Measurements from ENCODE around the gene IGSF21.

The IGSF21 gene

GRCh38 chr1:18285538-18285924, 177.9 kb downstream of the IGSF21 start:
- DNase-seq (ENCODE audit: low read depth in 1 of 2, low spot score in 1 of 2), result no peak
- Histone ChIP-seq H3K27me3 (ENCODE audit: insufficient read depth, poor library complexity, severe bottlenecking) (no peaks in the 10 kb centered on the region), H3K4me3 (replicated peaks; ENCODE audit: insufficient read depth, low read length) (no peak overlapping the region), H3K27ac (replicated peaks) (no peak overlapping the region)
- TF ChIP-seq GABPA (IDR thresholded peaks at IDR 0.05; ENCODE audit: low read depth), result no peak
- TF ChIP-seq REST (IDR thresholded peaks at IDR 0.05; ENCODE audit: insufficient replicate concordance, low read depth), result no peak
- no peak for TF ChIP-seq SPI1 (IDR thresholded peaks at IDR 0.05; ENCODE audit: borderline replicate concordance, low read depth)
- no peak for TF ChIP-seq POLR2AphosphoS5 (IDR thresholded peaks at IDR 0.05; ENCODE audit: low read depth)
- TF ChIP-seq CTCF (IDR thresholded peaks at IDR 0.05; ENCODE audit: insufficient read depth, low read length), result no peak

GRCh38 chr1:18288722-18289121, 181.1 kb downstream of the IGSF21 start:
- no peak for DNase-seq (ENCODE audit: low read depth in 1 of 2, low spot score in 1 of 2)
- Histone ChIP-seq H3K27ac (replicated peaks) (no peak overlapping the region), H3K27me3 (ENCODE audit: insufficient read depth, poor library complexity, severe bottlenecking) (no peaks in the 10 kb centered on the region)

GRCh38 chr1:18289597-18289996, 182.0 kb downstream of the IGSF21 start:
- Histone ChIP-seq H3K4me3 (replicated peaks; ENCODE audit: insufficient read depth, low read length) (no peak overlapping the region), H3K27me3 (ENCODE audit: insufficient read depth, poor library complexity, severe bottlenecking) (peaks cover 3% of the 10 kb centered on the region), H3K27ac (replicated peaks) (no peak overlapping the region)
- DNase-seq (ENCODE audit: low read depth in 1 of 2, low spot score in 1 of 2), result no peak
- TF ChIP-seq POLR2AphosphoS5 (IDR thresholded peaks at IDR 0.05; ENCODE audit: low read depth), result no peak
- TF ChIP-seq GABPA (IDR thresholded peaks at IDR 0.05; ENCODE audit: low read depth), result no peak
- no peak for TF ChIP-seq REST (IDR thresholded peaks at IDR 0.05; ENCODE audit: insufficient replicate concordance, low read depth)
- no peak for TF ChIP-seq SPI1 (IDR thresholded peaks at IDR 0.05; ENCODE audit: borderline replicate concordance, low read depth)
- no peak for TF ChIP-seq CTCF (IDR thresholded peaks at IDR 0.05; ENCODE audit: insufficient read depth, low read length)

More at GRCh38 chr1:18288722-18289121, 181.1 kb downstream of the IGSF21 start:
- H3K4me3 ChIP-seq (replicated peaks; ENCODE audit: insufficient read depth, low read length), result no peak overlapping the region
- TF ChIP-seq SPI1 (IDR thresholded peaks at IDR 0.05; ENCODE audit: borderline replicate concordance, low read depth), result no peak
- TF ChIP-seq POLR2AphosphoS5 (IDR thresholded peaks at IDR 0.05; ENCODE audit: low read depth), result no peak
- no peak for TF ChIP-seq REST (IDR thresholded peaks at IDR 0.05; ENCODE audit: insufficient replicate concordance, low read depth)
- no peak for TF ChIP-seq GABPA (IDR thresholded peaks at IDR 0.05; ENCODE audit: low read depth)
- TF ChIP-seq CTCF (IDR thresholded peaks at IDR 0.05; ENCODE audit: insufficient read depth, low read length), result no peak
